Measurements from ENCODE around the gene ILF2.

DNA sequence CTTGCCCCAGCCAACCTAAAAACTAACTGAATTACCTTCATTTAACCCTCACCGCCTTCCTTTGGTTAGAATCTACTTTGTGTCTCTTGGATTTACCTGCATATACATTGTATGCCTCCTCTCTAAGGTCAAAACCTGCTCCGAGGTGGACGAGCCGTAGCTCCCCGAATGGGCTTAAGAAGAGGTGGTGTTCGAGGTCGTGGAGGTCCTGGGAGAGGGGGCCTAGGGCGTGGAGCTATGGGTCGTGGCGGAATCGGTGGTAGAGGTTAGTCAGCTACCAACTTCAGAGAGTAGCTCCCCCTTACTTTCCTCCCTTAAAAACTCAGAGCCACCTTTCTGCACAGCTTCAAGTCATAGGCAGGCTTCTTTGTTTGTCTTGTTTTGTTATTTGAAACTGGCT is 27.7 kb downstream of the ILF2 start:
- TF ChIP-seq, protein P1, sequence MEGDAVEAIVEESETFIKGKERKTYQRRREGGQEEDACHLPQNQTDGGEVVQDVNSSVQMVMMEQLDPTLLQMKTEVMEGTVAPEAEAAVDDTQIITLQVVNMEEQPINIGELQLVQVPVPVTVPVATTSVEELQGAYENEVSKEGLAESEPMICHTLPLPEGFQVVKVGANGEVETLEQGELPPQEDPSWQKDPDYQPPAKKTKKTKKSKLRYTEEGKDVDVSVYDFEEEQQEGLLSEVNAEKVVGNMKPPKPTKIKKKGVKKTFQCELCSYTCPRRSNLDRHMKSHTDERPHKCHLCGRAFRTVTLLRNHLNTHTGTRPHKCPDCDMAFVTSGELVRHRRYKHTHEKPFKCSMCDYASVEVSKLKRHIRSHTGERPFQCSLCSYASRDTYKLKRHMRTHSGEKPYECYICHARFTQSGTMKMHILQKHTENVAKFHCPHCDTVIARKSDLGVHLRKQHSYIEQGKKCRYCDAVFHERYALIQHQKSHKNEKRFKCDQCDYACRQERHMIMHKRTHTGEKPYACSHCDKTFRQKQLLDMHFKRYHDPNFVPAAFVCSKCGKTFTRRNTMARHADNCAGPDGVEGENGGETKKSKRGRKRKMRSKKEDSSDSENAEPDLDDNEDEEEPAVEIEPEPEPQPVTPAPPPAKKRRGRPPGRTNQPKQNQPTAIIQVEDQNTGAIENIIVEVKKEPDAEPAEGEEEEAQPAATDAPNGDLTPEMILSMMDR (IDR thresholded peaks at IDR 0.05), result no peak
- TF ChIP-seq POLR2A (IDR thresholded peaks at IDR 0.05), result no peak

All from breast epithelium (tissue), 3 donors.